Neural cell (in vitro differentiated cells): Measurements from ENCODE around the gene FMR1.

Experiments used
- CTCF ChIP-seq: fragments of 450-650 bp; IDR thresholded peaks from 2 replicates; pipeline ENCODE4 v1.5.1; 2014; ENCODE audit warnings: antibody characterized with exemption, mild to moderate bottlenecking, moderate library complexity; ENCODE audit not compliant: poor library complexity, severe bottlenecking
- EP300 ChIP-seq: fragments of 450-650 bp; conservative IDR thresholded peaks from 2 replicates; pipeline ENCODE4 v1.6.1; 2014; ENCODE audit warnings: antibody characterized with exemption, mild to moderate bottlenecking, moderate library complexity; ENCODE audit not compliant: poor library complexity, severe bottlenecking
- EZH2 ChIP-seq: fragments of 200-600, 300-800 bp; shearing (Covaris generic), sonication (generic); IDR thresholded peaks from 2 replicates; pipeline ENCODE4 v1.6.1; 2014; ENCODE audit warnings: antibody characterized with exemption, low read length, borderline replicate concordance, mild to moderate bottlenecking; ENCODE audit not compliant: insufficient read depth, poor library complexity, severe bottlenecking
- POLR2AphosphoS5 ChIP-seq: IDR thresholded peaks from 2 replicates; pipeline ENCODE4 v1.6.1; 2012
- RAD21 ChIP-seq: fragments of 450-650 bp; conservative IDR thresholded peaks from 2 replicates; pipeline ENCODE4 v1.6.1; 2014; ENCODE audit warnings: antibody characterized with exemption, mild to moderate bottlenecking, moderate library complexity
- REST ChIP-seq: IDR thresholded peaks from 2 replicates; pipeline ENCODE4 v1.6.1; 2012; ENCODE audit warnings: borderline replicate concordance
- SMC3 ChIP-seq: fragments of 450-650 bp; conservative IDR thresholded peaks from 2 replicates; pipeline ENCODE4 v1.6.1; 2014; ENCODE audit warnings: antibody characterized with exemption, mild to moderate bottlenecking, moderate library complexity; ENCODE audit not compliant: poor library complexity
- TAF1 ChIP-seq: IDR thresholded peaks from 2 replicates; pipeline ENCODE4 v1.6.1; 2012; ENCODE audit warnings: low read depth

- TF ChIP-seq TAF1 (no peak), CTCF (no peak), EZH2 (no peak), POLR2AphosphoS5 (no peak), RAD21 (no peak), REST (no peak), SMC3 (no peak), EP300 (no peak)
Observed at GRCh38 chrX:147933815-147934214, 22.1 kb downstream of the FMR1 start.
